HG02885 (cell line): ENCODE results near the gene PPP6R1.

ENCODE experiments used
- ATAC-seq: cut with Tn5 transposase; IDR thresholded peaks from one replicate; pipeline ENCODE4 v1.9.1; 2021; ENCODE audit warnings: mild to moderate bottlenecking; ENCODE audit not compliant: unreplicated experiment, poor library complexity

PPP6R1 gene

GRCh38 chr19:55247621-55248099 is 11.2 kb downstream of the PPP6R1 start:
- ATAC-seq, result no peak

GRCh38 chr19:55246462-55247451 is 12.1 kb downstream of the PPP6R1 start:
- no peak for ATAC-seq

GRCh38 chr19:55245236-55245904 is 13.4 kb downstream of the PPP6R1 start:
- no peak for ATAC-seq

GRCh38 chr19:55244004-55244680 is 14.7 kb downstream of the PPP6R1 start:
- no peak for ATAC-seq

GRCh38 chr19:55242517-55242916 is 16.3 kb downstream of the PPP6R1 start:
- ATAC-seq, result no peak

GRCh38 chr19:55241935-55242464 is 16.8 kb downstream of the PPP6R1 start:
- ATAC-seq, result no peak

GRCh38 chr19:55241143-55241934 is 17.5 kb downstream of the PPP6R1 start:
- ATAC-seq, result no peak

- no peak for ATAC-seq
Observed at GRCh38 chr19:55240713-55241020, 18.1 kb downstream of the PPP6R1 start.

- no peak for ATAC-seq
Observed at GRCh38 chr19:55239004-55239403, 19.8 kb downstream of the PPP6R1 start.

- ATAC-seq, result no peak
Observed at GRCh38 chr19:55238030-55238429, 20.8 kb downstream of the PPP6R1 start.

- no peak for ATAC-seq
Observed at GRCh38 chr19:55232986-55233385, 25.8 kb downstream of the PPP6R1 start.

- no peak for ATAC-seq
Observed at GRCh38 chr19:55232286-55232602, 26.6 kb downstream of the PPP6R1 start.

GRCh38 chr19:55231391-55232285 is 27.2 kb downstream of the PPP6R1 start:
- no peak for ATAC-seq

GRCh38 chr19:55230780-55231179 is 28.0 kb downstream of the PPP6R1 start:
- no peak for ATAC-seq

GRCh38 chr19:55230329-55230728 is 28.5 kb downstream of the PPP6R1 start:
- no peak for ATAC-seq

- no peak for ATAC-seq
Observed at GRCh38 chr19:55229789-55230182, 29.0 kb downstream of the PPP6R1 start.

GRCh38 chr19:55229145-55229788 is 29.6 kb downstream of the PPP6R1 start:
- no peak for ATAC-seq

GRCh38 chr19:55228403-55229031 is 30.3 kb downstream of the PPP6R1 start, which contains the start of gene TMEM86B:
Gene TMEM86B (minus strand): TSS chr19:55228763. CDS start chr19:55228741, 22 bp downstream.
- ATAC-seq, result no peak
